ENCODE data around the gene PLXNA4.

PLXNA4 gene

DNA sequence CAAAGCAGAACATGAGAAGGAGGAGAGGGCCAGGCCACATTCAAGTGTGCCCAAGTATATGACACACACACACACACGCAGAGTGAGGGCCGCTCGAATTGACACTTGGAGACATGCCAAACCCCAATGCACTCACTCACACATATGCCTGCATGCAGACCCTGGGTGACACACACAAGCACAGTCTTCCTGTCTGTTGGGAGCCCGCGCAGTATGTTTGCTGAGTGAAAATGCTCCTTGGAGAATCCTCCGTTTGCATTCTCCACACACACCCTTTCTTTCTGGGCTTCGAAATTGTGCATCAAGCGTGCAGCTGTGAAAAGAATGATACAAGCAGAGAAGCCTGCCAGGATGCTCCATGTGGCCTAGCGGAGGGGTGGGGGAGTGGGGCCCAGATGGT lies 120.9 kb downstream of the PLXNA4 start:
- H3K4me3 ChIP-seq (ENCODE audit: low read depth, low read length) = no peak overlapping the region
- TF ChIP-seq, protein P1, sequence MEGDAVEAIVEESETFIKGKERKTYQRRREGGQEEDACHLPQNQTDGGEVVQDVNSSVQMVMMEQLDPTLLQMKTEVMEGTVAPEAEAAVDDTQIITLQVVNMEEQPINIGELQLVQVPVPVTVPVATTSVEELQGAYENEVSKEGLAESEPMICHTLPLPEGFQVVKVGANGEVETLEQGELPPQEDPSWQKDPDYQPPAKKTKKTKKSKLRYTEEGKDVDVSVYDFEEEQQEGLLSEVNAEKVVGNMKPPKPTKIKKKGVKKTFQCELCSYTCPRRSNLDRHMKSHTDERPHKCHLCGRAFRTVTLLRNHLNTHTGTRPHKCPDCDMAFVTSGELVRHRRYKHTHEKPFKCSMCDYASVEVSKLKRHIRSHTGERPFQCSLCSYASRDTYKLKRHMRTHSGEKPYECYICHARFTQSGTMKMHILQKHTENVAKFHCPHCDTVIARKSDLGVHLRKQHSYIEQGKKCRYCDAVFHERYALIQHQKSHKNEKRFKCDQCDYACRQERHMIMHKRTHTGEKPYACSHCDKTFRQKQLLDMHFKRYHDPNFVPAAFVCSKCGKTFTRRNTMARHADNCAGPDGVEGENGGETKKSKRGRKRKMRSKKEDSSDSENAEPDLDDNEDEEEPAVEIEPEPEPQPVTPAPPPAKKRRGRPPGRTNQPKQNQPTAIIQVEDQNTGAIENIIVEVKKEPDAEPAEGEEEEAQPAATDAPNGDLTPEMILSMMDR (IDR thresholded peaks at IDR 0.05; ENCODE audit: low read depth, low read length) = no peak

DNA sequence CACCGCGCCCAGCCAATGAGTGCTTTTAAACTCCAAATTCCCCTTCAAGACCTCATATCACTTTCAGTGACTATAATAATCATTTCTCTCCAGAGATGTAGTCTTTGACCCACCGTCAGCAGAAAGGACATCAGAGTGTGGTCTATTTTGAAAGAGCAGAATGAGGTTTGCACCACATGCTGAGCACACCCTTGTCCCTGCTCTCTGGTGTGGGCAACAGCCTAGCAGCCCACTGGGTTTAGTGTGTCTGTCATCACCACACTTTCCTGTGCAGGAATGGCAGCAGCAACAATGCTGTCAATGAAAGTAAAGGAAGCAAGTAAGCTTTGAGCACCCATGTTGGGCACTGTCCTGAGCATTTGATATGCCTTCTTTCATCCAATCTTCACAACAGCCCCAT lies 122.4 kb downstream of the PLXNA4 start:
- no peak overlapping the region for H3K4me3 ChIP-seq (ENCODE audit: low read depth, low read length)
- TF ChIP-seq, protein P1 (IDR thresholded peaks at IDR 0.05; ENCODE audit: low read depth, low read length) = no peak

DNA sequence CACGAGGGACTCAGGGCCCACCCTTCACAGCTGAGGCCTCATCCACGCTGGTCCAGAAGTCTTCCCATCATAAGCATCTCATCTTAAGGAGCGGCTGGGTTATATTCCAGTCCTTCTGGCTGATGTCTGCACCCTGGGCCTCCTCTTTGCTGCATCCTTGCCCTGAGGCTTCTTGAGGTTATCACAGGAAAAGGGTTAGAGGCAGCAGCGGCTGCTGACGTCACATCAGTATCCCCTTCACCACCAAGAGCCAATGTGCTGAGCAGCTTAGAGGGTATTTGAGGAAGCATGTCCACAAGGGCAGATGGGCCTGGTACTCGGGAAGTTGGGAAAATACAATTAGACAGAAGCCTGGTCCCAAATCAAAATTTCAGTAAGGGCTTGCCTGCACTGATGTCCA lies 125.1 kb downstream of the PLXNA4 start:
- TF ChIP-seq, protein P1 (IDR thresholded peaks at IDR 0.05; ENCODE audit: low read depth, low read length) = no peak
- H3K4me3 ChIP-seq (ENCODE audit: low read depth, low read length) = no peak overlapping the region

DNA sequence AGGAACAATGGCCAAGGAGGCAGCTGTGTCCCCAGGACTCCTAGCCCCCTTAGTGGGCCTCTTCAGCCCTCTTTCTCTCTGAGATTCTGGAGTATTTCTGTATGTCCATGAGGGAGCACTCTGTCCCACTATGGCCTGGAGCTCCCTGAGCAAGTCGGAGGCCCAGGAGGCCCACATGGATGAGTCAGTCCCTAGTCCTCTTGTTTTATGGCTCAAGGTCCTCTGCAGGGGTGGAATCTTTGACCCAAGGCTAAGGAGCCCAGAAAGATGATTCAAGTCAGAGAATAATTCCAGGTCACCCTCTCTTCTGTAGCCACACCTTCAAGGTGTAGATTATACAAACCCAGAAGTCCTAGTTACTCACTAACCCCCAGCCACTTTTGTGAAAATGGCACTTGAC lies 125.6 kb downstream of the PLXNA4 start:
- no peak overlapping the region for H3K4me3 ChIP-seq (ENCODE audit: low read depth, low read length)
- TF ChIP-seq, protein P1 (IDR thresholded peaks at IDR 0.05; ENCODE audit: low read depth, low read length) = no peak

DNA sequence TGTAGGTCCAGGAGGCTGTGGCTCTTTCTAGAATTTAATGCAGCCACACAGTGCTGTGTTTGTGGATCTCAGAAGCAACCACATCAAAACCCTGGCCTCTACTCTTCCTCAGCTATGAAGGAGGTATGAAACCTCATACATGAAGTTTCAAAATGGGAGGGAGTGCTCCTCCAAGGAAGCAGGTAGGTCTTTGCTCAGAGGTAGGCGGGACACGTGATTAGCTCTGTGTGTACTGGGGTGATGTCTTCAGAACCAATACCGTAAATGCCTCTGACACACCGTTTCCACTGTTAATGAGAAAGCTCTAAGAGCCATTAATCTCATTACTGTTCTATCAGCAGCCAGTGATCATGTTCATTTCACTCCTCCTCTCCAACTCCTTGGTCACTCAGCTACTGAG lies 126.1 kb downstream of the PLXNA4 start:
- TF ChIP-seq, protein P1 (IDR thresholded peaks at IDR 0.05; ENCODE audit: low read depth, low read length) = no peak
- H3K4me3 ChIP-seq (ENCODE audit: low read depth, low read length) = no peak overlapping the region

DNA sequence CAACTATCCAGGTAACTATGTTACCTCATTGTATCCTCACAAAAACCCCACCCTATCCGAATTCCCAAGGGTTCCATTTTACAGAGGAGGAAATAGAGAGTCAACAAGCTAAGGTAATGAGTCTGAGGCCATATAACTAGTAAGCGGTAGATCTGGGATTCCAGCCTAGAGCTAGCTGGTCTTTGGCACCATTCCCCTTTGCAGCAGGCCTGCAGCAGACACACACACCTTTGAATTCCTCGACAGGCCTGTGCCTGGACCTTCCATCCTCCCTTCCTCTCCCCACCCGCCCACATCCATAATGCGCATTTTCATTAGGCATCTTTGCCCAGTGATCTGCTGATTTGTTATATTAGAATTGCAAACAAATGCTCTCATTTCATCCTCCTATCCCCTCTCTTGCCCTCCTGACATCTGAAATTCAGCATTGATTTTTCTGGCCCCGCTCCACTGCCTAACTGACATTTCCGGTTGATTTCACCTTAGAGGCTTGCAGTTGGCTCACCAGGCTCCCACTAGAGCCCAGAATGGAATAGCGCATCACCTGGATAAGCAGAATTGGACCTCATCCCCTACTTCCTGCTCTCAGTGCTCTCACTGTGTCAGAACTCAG lies 129.5 kb downstream of the PLXNA4 start:
- TF ChIP-seq, protein P1 (IDR thresholded peaks at IDR 0.05; ENCODE audit: low read depth, low read length) = no peak

DNA sequence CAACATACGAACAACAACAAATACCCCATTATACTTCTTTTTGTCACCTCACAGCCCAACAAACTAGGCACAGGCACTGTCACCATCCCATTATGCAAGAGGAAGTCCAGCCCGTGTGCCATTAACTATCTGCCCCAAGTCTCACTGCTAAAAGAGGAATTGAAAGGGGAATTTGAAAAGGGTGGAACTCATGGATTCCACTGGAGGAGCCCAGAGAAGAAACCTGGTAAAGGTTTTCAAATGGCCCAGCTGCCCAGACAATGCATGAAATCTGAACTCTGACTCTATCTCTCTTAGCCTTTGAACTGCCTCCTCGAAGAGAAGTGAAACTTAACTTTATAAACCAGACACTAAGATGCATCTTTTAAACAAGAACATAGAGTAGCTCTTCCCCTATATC lies 130.0 kb downstream of the PLXNA4 start:
- TF ChIP-seq, protein P1 (IDR thresholded peaks at IDR 0.05; ENCODE audit: low read depth, low read length) = no peak
- no peak overlapping the region for H3K4me3 ChIP-seq (ENCODE audit: low read depth, low read length)

More for the DNA sequence above, 129.5 kb downstream of the PLXNA4 start:
- H3K4me3 ChIP-seq (ENCODE audit: low read depth, low read length) = no peak overlapping the region

Measured in WI38 (cell line).